GM18873 (cell line): Measurements from ENCODE around the gene LEMD1.
"Not testable (repeated sequence)": the region's sequence is repeated elsewhere in the genome, so short reads cannot be mapped to it uniquely, and the experiment has no call there.

Experiments used
- ATAC-seq: cut with Tn5 transposase; IDR thresholded peaks from one replicate; pipeline ENCODE4 v1.9.1; 2021; ENCODE audit warnings: mild to moderate bottlenecking, moderate library complexity, moderate number of reproducible peaks; ENCODE audit not compliant: unreplicated experiment, low FRiP score

The LEMD1 gene

GRCh38 chr1:205432116-205432515, 10.3 kb upstream of the LEMD1 start:
- ATAC-seq: no peak

GRCh38 chr1:205430696-205431305, 8.9 kb upstream of the LEMD1 start:
- ATAC-seq: no peak

- ATAC-seq: no peak
These were observed 8.2 kb upstream of the LEMD1 start for GRCh38 chr1:205429762-205430695.

- ATAC-seq: no peak
These were observed 3.2 kb upstream of the LEMD1 start for GRCh38 chr1:205424901-205425600.

GRCh38 chr1:205423814-205424399, 2.1 kb upstream of the LEMD1 start:
- no peak for ATAC-seq

- ATAC-seq: no peak
These were observed 1.3 kb upstream of the LEMD1 start for GRCh38 chr1:205422993-205423642.

GRCh38 chr1:205420938-205421337, 918 bp downstream of the LEMD1 start:
- ATAC-seq: no peak

GRCh38 chr1:205417870-205418635, 3.8 kb downstream of the LEMD1 start:
- ATAC-seq: no peak

- ATAC-seq: no peak
These were observed 5.5 kb downstream of the LEMD1 start for GRCh38 chr1:205416322-205416721.

- no peak for ATAC-seq
These were observed 11.1 kb downstream of the LEMD1 start for GRCh38 chr1:205410581-205411298.

GRCh38 chr1:205407970-205408369, 13.9 kb downstream of the LEMD1 start:
- no peak for ATAC-seq

GRCh38 chr1:205406252-205406651, 15.6 kb downstream of the LEMD1 start:
- not testable (repeated sequence) for ATAC-seq

- not testable (repeated sequence) for ATAC-seq
These were observed 17.4 kb downstream of the LEMD1 start for GRCh38 chr1:205404484-205404883.

GRCh38 chr1:205398586-205398985, 23.3 kb downstream of the LEMD1 start:
- ATAC-seq: no peak

- no peak for ATAC-seq
These were observed 24.8 kb downstream of the LEMD1 start for GRCh38 chr1:205396967-205397616.

- ATAC-seq: no peak
These were observed 26.2 kb downstream of the LEMD1 start for GRCh38 chr1:205395616-205396015.

GRCh38 chr1:205392650-205393049, 29.2 kb downstream of the LEMD1 start:
- ATAC-seq: no peak

GRCh38 chr1:205391386-205391785, 30.5 kb downstream of the LEMD1 start:
- ATAC-seq: no peak
